Measurements from ENCODE around the gene GDF9.

DNA sequence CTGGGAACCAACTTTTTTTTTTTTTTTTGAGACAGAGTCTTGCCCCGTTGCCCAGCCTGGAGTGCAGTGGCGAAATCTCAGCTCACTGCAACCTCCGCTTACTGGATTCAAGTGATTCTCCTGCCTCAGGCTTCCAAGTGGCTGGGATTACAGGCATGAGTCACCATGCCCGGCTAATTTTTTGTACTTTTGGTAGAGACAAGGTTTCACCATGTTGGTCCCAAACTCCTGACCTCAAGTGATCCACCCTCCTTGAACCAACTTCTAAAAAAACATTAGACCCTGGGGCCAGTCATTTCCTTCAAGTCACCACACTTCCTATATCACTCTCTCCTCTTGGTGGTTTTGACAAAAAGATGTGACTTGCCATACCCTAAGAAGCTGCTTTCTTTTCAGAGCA is 25.0 kb downstream of the GDF9 start:
- no peak for TF ChIP-seq POLR2A (IDR thresholded peaks at IDR 0.05)
- TF ChIP-seq, protein P1, sequence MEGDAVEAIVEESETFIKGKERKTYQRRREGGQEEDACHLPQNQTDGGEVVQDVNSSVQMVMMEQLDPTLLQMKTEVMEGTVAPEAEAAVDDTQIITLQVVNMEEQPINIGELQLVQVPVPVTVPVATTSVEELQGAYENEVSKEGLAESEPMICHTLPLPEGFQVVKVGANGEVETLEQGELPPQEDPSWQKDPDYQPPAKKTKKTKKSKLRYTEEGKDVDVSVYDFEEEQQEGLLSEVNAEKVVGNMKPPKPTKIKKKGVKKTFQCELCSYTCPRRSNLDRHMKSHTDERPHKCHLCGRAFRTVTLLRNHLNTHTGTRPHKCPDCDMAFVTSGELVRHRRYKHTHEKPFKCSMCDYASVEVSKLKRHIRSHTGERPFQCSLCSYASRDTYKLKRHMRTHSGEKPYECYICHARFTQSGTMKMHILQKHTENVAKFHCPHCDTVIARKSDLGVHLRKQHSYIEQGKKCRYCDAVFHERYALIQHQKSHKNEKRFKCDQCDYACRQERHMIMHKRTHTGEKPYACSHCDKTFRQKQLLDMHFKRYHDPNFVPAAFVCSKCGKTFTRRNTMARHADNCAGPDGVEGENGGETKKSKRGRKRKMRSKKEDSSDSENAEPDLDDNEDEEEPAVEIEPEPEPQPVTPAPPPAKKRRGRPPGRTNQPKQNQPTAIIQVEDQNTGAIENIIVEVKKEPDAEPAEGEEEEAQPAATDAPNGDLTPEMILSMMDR (IDR thresholded peaks at IDR 0.05): no peak

All from breast epithelium (tissue), 3 donors.